ENCODE measurements around the gene HDDC2.

The HDDC2 gene

GRCh38 chr6:125271486-125272159 lies 30.1 kb downstream of the HDDC2 start:
- no peak for DNase-seq

GRCh38 chr6:125270380-125270779 lies 31.4 kb downstream of the HDDC2 start:
- TF ChIP-seq CTCF (IDR thresholded peaks at IDR 0.05; ENCODE audit: low read depth, low read length): no peak

More at GRCh38 chr6:125271486-125272159, 30.1 kb downstream of the HDDC2 start:
- H3K4me3 ChIP-seq (ENCODE audit: low read depth, low read length): no peak overlapping the region
- peaks cover 7% of the 10 kb centered on the region for H3K36me3 ChIP-seq
- no peaks in the 10 kb centered on the region for H3K9me3 ChIP-seq
- H3K4me1 ChIP-seq: peaks cover 16% of the 10 kb centered on the region
- no peak for TF ChIP-seq CTCF (IDR thresholded peaks at IDR 0.05; ENCODE audit: low read depth, low read length)
- no peaks in the 10 kb centered on the region for H3K27me3 ChIP-seq

DNA sequence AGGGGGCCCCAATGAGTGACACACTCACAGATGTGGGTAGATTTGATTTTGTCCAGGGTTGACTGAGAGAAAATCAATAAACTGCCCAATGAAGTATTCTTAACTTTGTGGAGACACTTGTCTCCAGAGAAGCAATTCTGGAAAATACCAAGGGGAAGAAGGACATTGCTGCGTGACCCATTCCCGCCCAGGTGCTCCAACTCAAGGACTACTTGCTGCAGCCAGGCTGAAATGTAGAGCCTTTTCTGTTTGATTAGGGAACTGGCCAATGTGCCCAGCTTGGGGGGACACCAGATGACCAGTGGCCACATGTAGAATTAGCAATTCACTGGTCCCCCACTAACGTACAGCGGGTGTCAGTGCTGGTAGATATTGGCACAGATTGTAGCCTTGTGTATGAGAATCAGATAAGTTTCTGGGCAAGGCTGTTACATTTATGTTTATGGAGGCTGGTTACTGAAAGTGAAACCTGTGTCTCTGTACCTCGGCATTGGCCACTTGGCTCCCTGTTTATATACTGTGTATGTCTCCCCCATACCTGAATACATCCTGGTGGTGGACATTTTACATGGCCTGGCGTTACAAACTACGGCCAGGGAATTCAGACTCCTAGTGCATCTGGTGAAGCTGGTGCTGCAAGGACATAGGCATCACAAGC lies 32.3 kb downstream of the HDDC2 start:
- DNase-seq: no peak

More at GRCh38 chr6:125270380-125270779, 31.4 kb downstream of the HDDC2 start:
- H3K4me1 ChIP-seq: peaks cover 16% of the 10 kb centered on the region
- H3K36me3 ChIP-seq: peaks cover 7% of the 10 kb centered on the region
- H3K4me3 ChIP-seq (ENCODE audit: low read depth, low read length): no peak overlapping the region
- DNase-seq: no peak
- no peaks in the 10 kb centered on the region for H3K27me3 ChIP-seq
- H3K9me3 ChIP-seq: no peaks in the 10 kb centered on the region

GRCh38 chr6:125268765-125269164 lies 33.0 kb downstream of the HDDC2 start:
- no peak for TF ChIP-seq CTCF (IDR thresholded peaks at IDR 0.05; ENCODE audit: low read depth, low read length)
- DNase-seq: no peak
- H3K36me3 ChIP-seq: peaks cover 2% of the 10 kb centered on the region
- no peaks in the 10 kb centered on the region for H3K9me3 ChIP-seq
- H3K4me3 ChIP-seq (ENCODE audit: low read depth, low read length): no peak overlapping the region
- H3K27me3 ChIP-seq: no peaks in the 10 kb centered on the region
- H3K4me1 ChIP-seq: peaks cover 9% of the 10 kb centered on the region

More for the DNA sequence above, 32.3 kb downstream of the HDDC2 start:
- Histone ChIP-seq H3K4me1 (peaks cover 16% of the 10 kb centered on the region), H3K4me3 (ENCODE audit: low read depth, low read length) (no peak overlapping the region), H3K9me3 (no peaks in the 10 kb centered on the region), H3K27me3 (no peaks in the 10 kb centered on the region), H3K36me3 (peaks cover 7% of the 10 kb centered on the region)
- no peak for TF ChIP-seq CTCF (IDR thresholded peaks at IDR 0.05; ENCODE audit: low read depth, low read length)

- peak; percentile 42 for DNase-seq
- no peaks in the 10 kb centered on the region for H3K27me3 ChIP-seq
Observed at GRCh38 chr6:125267806-125268523, 33.8 kb downstream of the HDDC2 start.

More at GRCh38 chr6:125267806-125268523, 33.8 kb downstream of the HDDC2 start:
- Histone ChIP-seq H3K9me3 (no peaks in the 10 kb centered on the region), H3K36me3 (no peaks in the 10 kb centered on the region), H3K4me3 (ENCODE audit: low read depth, low read length) (no peak overlapping the region), H3K4me1 (peaks cover 8% of the 10 kb centered on the region; the same call in 1 of the 2 replicates)
- TF ChIP-seq CTCF (IDR thresholded peaks at IDR 0.05; ENCODE audit: low read depth, low read length): no peak

Data from BE2C (cell line).